IMR-90 (cell line): ENCODE data around the gene JPH4. TPM values are rescaled to one million over a fixed set of nuclear protein-coding genes. Genes with fewer than 3 reads are reported as not detected.

ENCODE experiments used
- ATAC-seq: fragments of 200-7000 bp; cut with Tn5 transposase; 2 replicates; pipeline ENCODE4 v1.9.1; 2020; ENCODE audit warnings: low read depth, mild to moderate bottlenecking, moderate library complexity
- BruUV-seq: library from RNA; stranded (reverse); fragments of 400-500 nt; replicated peaks from 2 replicates; lab custom pipeline; 2021; lab: Mats Ljungman, UMichigan
- CTCF ChIA-PET: fragments of 300-600 bp; formaldehyde crosslinking; extraction: SDS; loops from one replicate; lab custom pipeline; 2021; ENCODE audit warnings: antibody characterized with exemption; lab: Yijun Ruan, JAX
- POLR2A ChIA-PET: fragments of 300-600 bp; sonication (Branson Sonifier 250); formaldehyde crosslinking; loops from one replicate; lab custom pipeline; 2022; ENCODE audit warnings: antibody characterized with exemption; ENCODE audit not compliant: unreplicated experiment; lab: Charles Lee
- DNase-seq: peaks from one replicate; pipeline ENCODE4 v3.0.0; 2013
- H2AFZ ChIP-seq: replicated peaks from 2 replicates; pipeline ENCODE3; 2013; ENCODE audit warnings: low read length, mild to moderate bottlenecking; ENCODE audit not compliant: poor library complexity
- H2AK5ac ChIP-seq: 2 replicates; pipeline ENCODE4 v1.6.1; 2013; ENCODE audit warnings: low read depth, low read length, inconsistent platforms
- H2AK9ac ChIP-seq: replicated peaks from 2 replicates; pipeline ENCODE3; 2013; ENCODE audit warnings: mild to moderate bottlenecking, low read depth, low read length, moderate library complexity; ENCODE audit not compliant: poor library complexity
- H2BK120ac ChIP-seq: 2 replicates; pipeline ENCODE4 v1.6.1; 2013; ENCODE audit warnings: low read depth, low read length, inconsistent platforms
- H2BK15ac ChIP-seq: 3 replicates; pipeline ENCODE4 v1.6.1; 2013; ENCODE audit warnings: low read depth, low read length, inconsistent platforms
- H2BK20ac ChIP-seq: 2 replicates; pipeline ENCODE4 v1.6.1; 2013; ENCODE audit warnings: low read depth, mild to moderate bottlenecking, inconsistent platforms, low read length, moderate library complexity
- H2BK5ac ChIP-seq: 2 replicates; pipeline ENCODE4 v1.6.1; 2013; ENCODE audit warnings: mild to moderate bottlenecking, low read depth, low read length, inconsistent platforms; ENCODE audit not compliant: poor library complexity, severe bottlenecking
- H3K14ac ChIP-seq: replicated peaks from 2 replicates; pipeline ENCODE4 v1.6.1; 2013; ENCODE audit warnings: low read depth, low read length, inconsistent platforms
- H3K18ac ChIP-seq: 2 replicates; pipeline ENCODE4 v1.6.1; 2013; ENCODE audit warnings: low read depth, low read length, control low read depth
- H3K23ac ChIP-seq: 2 replicates; pipeline ENCODE4 v1.6.1; 2013; ENCODE audit warnings: low read depth, low read length, inconsistent platforms
- H3K27ac ChIP-seq: 2 replicates; pipeline ENCODE4 v1.5.1; 2013; ENCODE audit warnings: mild to moderate bottlenecking, control low read depth, low read length; ENCODE audit not compliant: insufficient read depth
- H3K27me3 ChIP-seq: 2 replicates; pipeline ENCODE4 v1.6.1; 2013; ENCODE audit warnings: low read length; ENCODE audit not compliant: control insufficient read depth, insufficient read depth
- H3K36me3 ChIP-seq: 2 replicates; pipeline ENCODE4 v1.6.1; 2013; ENCODE audit warnings: low read length, mixed read lengths; ENCODE audit not compliant: control insufficient read depth, insufficient read depth
- H3K4ac ChIP-seq: 2 replicates; pipeline ENCODE4 v1.6.1; 2013; ENCODE audit warnings: low read depth, low read length, inconsistent platforms
- H3K4me1 ChIP-seq: 2 replicates; pipeline ENCODE4 v1.6.1; 2013; ENCODE audit warnings: low read length, mixed read lengths; ENCODE audit not compliant: control insufficient read depth, insufficient read depth
- H3K4me2 ChIP-seq: 2 replicates; pipeline ENCODE4 v1.6.1; 2013; ENCODE audit warnings: low read depth, mild to moderate bottlenecking, control low read depth, low read length, moderate library complexity
- H3K4me3 ChIP-seq: 2 replicates; pipeline ENCODE4 v1.5.1; 2013; ENCODE audit warnings: low read depth, mild to moderate bottlenecking, control low read depth, low read length, moderate library complexity; ENCODE audit not compliant: insufficient read depth
- H3K56ac ChIP-seq: 2 replicates; pipeline ENCODE4 v1.6.1; 2013; ENCODE audit warnings: low read length, inconsistent platforms; ENCODE audit not compliant: insufficient read depth; ENCODE audit errors: extremely low read depth
- H3K79me1 ChIP-seq, 2 experiments: 2 replicates each; pipeline ENCODE4 v1.6.1; 2013; ENCODE audit warnings: low read length in 2 of 2, inconsistent platforms in 1 of 2, low read depth in 1 of 2
- H3K9ac ChIP-seq: 2 replicates; pipeline ENCODE4 v1.6.1; 2013; ENCODE audit warnings: low read depth, low read length, control low read depth
- H3K9me1 ChIP-seq: 2 replicates; pipeline ENCODE4 v1.6.1; 2013; ENCODE audit warnings: low read length, inconsistent platforms; ENCODE audit not compliant: insufficient read depth
- H3K9me3 ChIP-seq: 2 replicates; pipeline ENCODE4 v1.6.1; 2013; ENCODE audit warnings: low read length; ENCODE audit not compliant: control insufficient read depth, insufficient read depth
- H4K20me1 ChIP-seq: 2 replicates; pipeline ENCODE4 v1.6.1; 2013; ENCODE audit warnings: low read length, inconsistent platforms; ENCODE audit not compliant: insufficient read depth
- H4K5ac ChIP-seq: 2 replicates; pipeline ENCODE4 v1.6.1; 2013; ENCODE audit warnings: mild to moderate bottlenecking, low read depth, low read length, control low read depth
- H4K8ac ChIP-seq, 2 experiments: 2 replicates each; pipeline ENCODE4 v1.6.1; 2013; ENCODE audit warnings: low read depth in 2 of 2, low read length in 2 of 2, control low read depth in 1 of 2, inconsistent platforms in 1 of 2
- H4K91ac ChIP-seq: 2 replicates; pipeline ENCODE4 v1.6.1; 2013; ENCODE audit warnings: low read depth, low read length, inconsistent platforms; ENCODE audit not compliant: insufficient read depth
- MAFK ChIP-seq: IDR thresholded peaks from 2 replicates; pipeline ENCODE4 v1.6.1; 2012; ENCODE audit warnings: low read depth, low read length, improper control_type of control experiment
- WGBS, 2 experiments: methylation state at CpG; one replicate each; pipeline versions ENCODE4 v1.1.5 to v1.1.7; 2013; ENCODE audit warnings: missing lambda C conversion rate in 2 of 2; ENCODE audit not compliant: insufficient read length in 1 of 2; ENCODE audit errors: extremely low coverage in 2 of 2; 5-methylcytosine and 5-hydroxymethylcytosine counted together
- dilution Hi-C: fragments of 300-500 bp; cut with HindIII; formaldehyde crosslinking; loops from one replicate; pipeline ENCODE4 v1.14.3; 2018; ENCODE audit warnings: low sequenced_read_pairs; ENCODE audit not compliant: unreplicated experiment
- in situ Hi-C: fragments of 300-500 bp; cut with MboI; formaldehyde crosslinking; loops from 3 replicates; pipeline ENCODE4 v1.14.3; 2019; ENCODE audit warnings: low sequenced_read_pairs, inconsistent platforms, mixed read lengths
- intact Hi-C: fragments of 100-400 bp; cut with micrococcal nuclease; formaldehyde crosslinking; loops from 2 replicates; pipeline ENCODE4 v1.10.0; 2022
- polyA plus RNA-seq, 3 experiments: library from polyadenylated mRNA; depleted of rRNA; stranded (reverse); fragments of >200 nt; gene quantifications; 2 replicates each; pipeline ENCODE4 v1.2.3, GENCODE V29; 2012; ENCODE audit warnings: low replicate concordance in 1 of 3
- total RNA-seq: library from RNA; depleted of rRNA; stranded (reverse); fragments of >200 nt; gene quantifications from 2 replicates; pipeline ENCODE4 v1.2.3, GENCODE V29; 2012; rRNA removed
- TF ChIP-seq, protein P1 (sequence below): fragments of 150-350 bp; IDR thresholded peaks from 2 replicates; pipeline ENCODE4 v1.6.1; 2017; ENCODE audit warnings: mild to moderate bottlenecking, antibody characterized with exemption, low read length, low read depth

JPH4 gene
- total and polyA plus RNA-seq, 2 of the 4 experiments (the other 2 are of a cell fraction): not detected

DNA sequence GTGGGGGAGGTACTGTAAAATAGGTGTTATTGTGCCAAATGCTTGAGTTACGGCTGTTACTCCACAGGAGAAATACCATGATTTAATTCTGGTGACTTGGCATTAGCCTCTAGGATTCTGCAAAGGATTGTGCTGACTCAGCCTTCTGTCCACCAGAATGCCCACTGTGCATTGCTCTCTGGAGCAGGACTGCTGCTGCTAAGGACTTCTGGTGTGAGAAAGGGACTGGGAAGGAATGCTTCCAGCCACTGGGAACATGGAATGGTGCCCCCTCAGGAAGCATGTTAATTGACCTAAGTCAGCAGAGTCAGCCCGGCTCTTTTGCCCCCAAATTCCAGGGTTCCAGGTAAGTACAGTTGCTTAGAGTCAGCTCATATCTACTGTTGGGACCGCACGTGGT is 59.9 kb downstream of the JPH4 start:
- H2BK120ac ChIP-seq: no peak overlapping the region
- no peaks in the 10 kb centered on the region for H3K9me3 ChIP-seq
- H3K4me2 ChIP-seq: no peak overlapping the region
- H3K27me3 ChIP-seq: no peaks in the 10 kb centered on the region; the same call in 1 of the 2 replicates
- no CpG with 5 or more reads among the region's 4 CpGs for WGBS, 2 experiments
- H3K18ac ChIP-seq: no peak overlapping the region
- H3K56ac ChIP-seq: no peak overlapping the region
- DNase-seq (no peak), ATAC-seq (peak; percentile 27)
- H4K20me1 ChIP-seq: no peaks in the 10 kb centered on the region
- no peak overlapping the region for H3K14ac ChIP-seq
- H2AK9ac ChIP-seq: no peak overlapping the region
- no peak overlapping the region for H2BK15ac ChIP-seq
- intact Hi-C loops (no loop called here), dilution Hi-C loops (no loop called here), in situ Hi-C loops (no loop called here)
- H4K8ac ChIP-seq: no peak overlapping the region
- H3K9ac ChIP-seq: no peak overlapping the region
- no TSS peak for BruUV-seq
- H3K9me1 ChIP-seq: no peaks in the 10 kb centered on the region
- H3K4ac ChIP-seq: no peak overlapping the region
- no peaks in the 10 kb centered on the region for H3K4me1 ChIP-seq
- H3K27ac ChIP-seq: no peak overlapping the region
- TF ChIP-seq, protein P1, sequence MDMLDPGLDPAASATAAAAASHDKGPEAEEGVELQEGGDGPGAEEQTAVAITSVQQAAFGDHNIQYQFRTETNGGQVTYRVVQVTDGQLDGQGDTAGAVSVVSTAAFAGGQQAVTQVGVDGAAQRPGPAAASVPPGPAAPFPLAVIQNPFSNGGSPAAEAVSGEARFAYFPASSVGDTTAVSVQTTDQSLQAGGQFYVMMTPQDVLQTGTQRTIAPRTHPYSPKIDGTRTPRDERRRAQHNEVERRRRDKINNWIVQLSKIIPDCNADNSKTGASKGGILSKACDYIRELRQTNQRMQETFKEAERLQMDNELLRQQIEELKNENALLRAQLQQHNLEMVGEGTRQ: no peak
- TF ChIP-seq MAFK: peak; percentile 98
- no peak overlapping the region for H3K23ac ChIP-seq
- no peak overlapping the region for H3K4me3 ChIP-seq
- POLR2A ChIA-PET: no interaction called here
- H3K79me1 ChIP-seq: no peaks in the 10 kb centered on the region
- no peak overlapping the region for H4K5ac ChIP-seq
- CTCF ChIA-PET: no interaction called here
- no peaks in the 10 kb centered on the region for H3K36me3 ChIP-seq
- H2AK5ac ChIP-seq: no peak overlapping the region
- H2AFZ ChIP-seq: no peak overlapping the region
- no peak overlapping the region for H2BK5ac ChIP-seq
- H4K91ac ChIP-seq: no peak overlapping the region
- H2BK20ac ChIP-seq: no peak overlapping the region

Other genes starting within 250 kb of the JPH4 start
- 6.4 and 6.6 TPM in 2 replicates for gene SLC22A17, start 225.9 kb downstream of the JPH4 start, total RNA-seq
- gene SLC22A17, start 225.9 kb downstream of the JPH4 start, polyA plus RNA-seq (2012; rRNA removed): 35.6 and 36.0 TPM in 2 replicates
- gene EFS, start 213.6 kb downstream of the JPH4 start, total RNA-seq: 2.2 and 2.5 TPM in 2 replicates
- gene EFS, start 213.6 kb downstream of the JPH4 start, polyA plus RNA-seq (2012; rRNA removed): 11.6 and 13.3 TPM in 2 replicates
- gene IL25, start 206.0 kb downstream of the JPH4 start, total RNA-seq: not detected in 2 replicates
- gene IL25, start 206.0 kb downstream of the JPH4 start, polyA plus RNA-seq (2012; rRNA removed): not detected in 2 replicates
- not detected in 2 replicates for gene CMTM5, start 201.7 kb downstream of the JPH4 start, total RNA-seq
- gene CMTM5, start 201.7 kb downstream of the JPH4 start, polyA plus RNA-seq (2012; rRNA removed): 0.07 and 0.11 TPM in 2 replicates
- not detected in 2 replicates for gene MYH6, start 170.5 kb downstream of the JPH4 start, total RNA-seq
- not detected in 2 replicates for gene MYH6, start 170.5 kb downstream of the JPH4 start, polyA plus RNA-seq (2012; rRNA removed)
- not detected in 2 replicates for gene MYH7, start 143.1 kb downstream of the JPH4 start, total RNA-seq
- gene MYH7, start 143.1 kb downstream of the JPH4 start, polyA plus RNA-seq (2012; rRNA removed): not detected in 2 replicates
- gene NGDN, start 109.1 kb downstream of the JPH4 start, total RNA-seq: 49.8 and 50.0 TPM in 2 replicates
- 43.6 and 48.1 TPM in 2 replicates for gene NGDN, start 109.1 kb downstream of the JPH4 start, polyA plus RNA-seq (2012; rRNA removed)
- under 0.01 and 0.18 TPM in 2 replicates for gene ZFHX2, start 27.0 kb downstream of the JPH4 start, total RNA-seq
- gene ZFHX2, start 27.0 kb downstream of the JPH4 start, polyA plus RNA-seq (2012; rRNA removed): 0.53 and 0.67 TPM in 2 replicates
- 5.0 and 5.8 TPM in 2 replicates for gene THTPA, start 22.5 kb downstream of the JPH4 start, total RNA-seq
- 8.6 and 9.2 TPM in 2 replicates for gene THTPA, start 22.5 kb downstream of the JPH4 start, polyA plus RNA-seq (2012; rRNA removed)
- gene AP1G2, start 11.0 kb downstream of the JPH4 start, total RNA-seq: 2.2 and 2.9 TPM in 2 replicates
- gene AP1G2, start 11.0 kb downstream of the JPH4 start, polyA plus RNA-seq (2012; rRNA removed): 19.2 and 19.7 TPM in 2 replicates
- under 0.01 and 0.18 TPM in 2 replicates for gene DHRS2, start 57.6 kb upstream of the JPH4 start, total RNA-seq
- 0.12 and 0.26 TPM in 2 replicates for gene DHRS2, start 57.6 kb upstream of the JPH4 start, polyA plus RNA-seq (2012; rRNA removed)